Stimulated activated effector memory CD8-positive, alpha-beta T cell treated with anti-CD3 and anti-CD28 coated beads, Interleukin-12 subunit alpha, Interleukin-12 subunit beta, amount 100 ng/mL, for 72 hours (primary cell): ENCODE results near the gene AARSD1.
"Not testable (repeated sequence)": the region's sequence is repeated elsewhere in the genome, so short reads cannot be mapped to it uniquely, and the experiment has no call there.

Experiments used
- ATAC-seq: fragments of 150-1000 bp; cut with Tn5 transposase; 2 replicates; pipeline ENCODE4 v1.10.0; 2021
- DNase-seq, 2 donors: peaks; one replicate each; pipeline ENCODE4 v3.0.0; 2021 to 2022; ENCODE audit warnings: low spot score in 2 of 2
- H3K27ac Mint-ChIP-seq: one replicate; pipeline ENCODE4 v1.8.0; 2022; ENCODE audit warnings: mild to moderate bottlenecking, mixed read lengths
- H3K36me3 Mint-ChIP-seq: one replicate; pipeline ENCODE4 v1.8.0; 2022; ENCODE audit warnings: mild to moderate bottlenecking, mixed read lengths
- H3K4me1 Mint-ChIP-seq: one replicate; pipeline ENCODE4 v1.8.0; 2022; ENCODE audit warnings: mixed read lengths
- H3K4me3 Mint-ChIP-seq: one replicate; pipeline ENCODE4 v1.8.0; 2022; ENCODE audit warnings: mild to moderate bottlenecking, mixed read lengths
- H3K9me3 Mint-ChIP-seq: one replicate; pipeline ENCODE4 v1.8.0; 2022; ENCODE audit warnings: mixed read lengths

Gene AARSD1, protein sequence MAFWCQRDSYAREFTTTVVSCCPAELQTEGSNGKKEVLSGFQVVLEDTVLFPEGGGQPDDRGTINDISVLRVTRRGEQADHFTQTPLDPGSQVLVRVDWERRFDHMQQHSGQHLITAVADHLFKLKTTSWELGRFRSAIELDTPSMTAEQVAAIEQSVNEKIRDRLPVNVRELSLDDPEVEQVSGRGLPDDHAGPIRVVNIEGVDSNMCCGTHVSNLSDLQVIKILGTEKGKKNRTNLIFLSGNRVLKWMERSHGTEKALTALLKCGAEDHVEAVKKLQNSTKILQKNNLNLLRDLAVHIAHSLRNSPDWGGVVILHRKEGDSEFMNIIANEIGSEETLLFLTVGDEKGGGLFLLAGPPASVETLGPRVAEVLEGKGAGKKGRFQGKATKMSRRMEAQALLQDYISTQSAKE

DNA sequence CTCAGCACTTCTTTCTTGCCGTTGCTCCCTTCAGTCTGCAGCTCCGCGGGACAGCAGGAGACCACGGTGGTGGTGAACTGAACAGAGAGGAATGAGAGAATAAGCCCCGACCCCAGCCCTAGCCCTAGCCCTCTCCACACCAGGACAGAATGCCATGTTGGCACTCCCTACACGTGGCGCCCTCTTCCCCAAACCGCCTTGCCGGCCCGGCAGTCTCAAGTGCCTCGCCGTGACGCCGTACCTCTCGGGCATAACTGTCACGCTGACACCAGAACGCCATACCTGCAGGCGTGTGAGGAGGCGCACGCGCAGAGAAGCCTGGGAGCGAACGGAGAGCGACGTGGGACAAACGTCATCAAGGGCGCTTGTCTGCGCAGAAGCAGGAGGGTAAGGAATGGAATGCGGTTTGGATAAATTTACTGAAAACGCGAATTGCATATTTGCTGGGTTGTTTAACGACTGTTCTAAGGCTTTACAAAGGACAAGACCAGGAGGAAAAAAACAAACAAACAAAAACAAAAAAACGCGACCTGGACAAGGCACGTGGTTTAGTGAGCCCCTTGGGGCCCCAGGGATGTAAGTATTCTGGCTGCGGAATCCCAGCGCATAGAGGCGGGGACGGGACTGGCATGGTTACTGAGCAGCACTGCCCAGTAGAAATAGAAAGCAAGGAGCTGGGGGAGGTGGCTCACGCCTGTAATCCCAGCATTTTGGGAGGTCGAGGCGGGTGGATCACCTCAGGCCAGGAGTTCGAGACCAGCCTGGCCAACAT is at the start of gene AARSD1:
Gene AARSD1, minus strand, starts transcription at position 294 of the 772 bp plus-strand sequence. Its CDS starts 14 bp downstream, at position 280.
- Mint-ChIP-seq H3K4me3 (peak within 1 kb of the TSS; percentile 82), H3K36me3 (peaks cover 44% of the 10 kb centered on the region), H3K27ac (peak within 1 kb of the TSS; percentile 88), H3K4me1 (peaks cover 21% of the 10 kb centered on the region), H3K9me3 (no peaks in the 10 kb centered on the region)
- ATAC-seq (peak; percentile 99), DNase-seq (peak; percentile 70 to 91)

DNA sequence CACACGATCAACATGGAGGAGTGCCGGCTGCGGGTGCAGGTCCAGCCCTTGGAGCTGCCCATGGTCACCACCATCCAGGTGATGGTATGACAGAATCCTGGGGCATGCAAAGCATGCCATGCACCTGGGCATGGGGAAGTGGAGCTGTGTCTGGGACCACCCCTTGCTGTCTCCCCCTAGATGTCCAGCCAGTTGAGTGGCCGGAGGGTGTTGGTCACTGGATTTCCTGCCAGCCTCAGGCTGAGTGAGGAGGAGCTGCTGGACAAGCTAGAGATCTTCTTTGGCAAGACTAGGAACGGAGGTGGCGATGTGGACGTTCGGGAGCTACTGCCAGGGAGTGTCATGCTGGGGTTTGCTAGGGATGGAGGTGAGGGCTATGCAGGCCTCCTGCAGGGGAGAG is 49.0 kb upstream of the AARSD1 start:
- H3K4me3 Mint-ChIP-seq: no peak overlapping the region
- H3K36me3 Mint-ChIP-seq: peaks cover 49% of the 10 kb centered on the region
- ATAC-seq (no peak), DNase-seq (no peak)
- H3K4me1 Mint-ChIP-seq: peaks cover 29% of the 10 kb centered on the region
- no peaks in the 10 kb centered on the region for H3K9me3 Mint-ChIP-seq
- H3K27ac Mint-ChIP-seq: peak overlapping the region; percentile 76

DNA sequence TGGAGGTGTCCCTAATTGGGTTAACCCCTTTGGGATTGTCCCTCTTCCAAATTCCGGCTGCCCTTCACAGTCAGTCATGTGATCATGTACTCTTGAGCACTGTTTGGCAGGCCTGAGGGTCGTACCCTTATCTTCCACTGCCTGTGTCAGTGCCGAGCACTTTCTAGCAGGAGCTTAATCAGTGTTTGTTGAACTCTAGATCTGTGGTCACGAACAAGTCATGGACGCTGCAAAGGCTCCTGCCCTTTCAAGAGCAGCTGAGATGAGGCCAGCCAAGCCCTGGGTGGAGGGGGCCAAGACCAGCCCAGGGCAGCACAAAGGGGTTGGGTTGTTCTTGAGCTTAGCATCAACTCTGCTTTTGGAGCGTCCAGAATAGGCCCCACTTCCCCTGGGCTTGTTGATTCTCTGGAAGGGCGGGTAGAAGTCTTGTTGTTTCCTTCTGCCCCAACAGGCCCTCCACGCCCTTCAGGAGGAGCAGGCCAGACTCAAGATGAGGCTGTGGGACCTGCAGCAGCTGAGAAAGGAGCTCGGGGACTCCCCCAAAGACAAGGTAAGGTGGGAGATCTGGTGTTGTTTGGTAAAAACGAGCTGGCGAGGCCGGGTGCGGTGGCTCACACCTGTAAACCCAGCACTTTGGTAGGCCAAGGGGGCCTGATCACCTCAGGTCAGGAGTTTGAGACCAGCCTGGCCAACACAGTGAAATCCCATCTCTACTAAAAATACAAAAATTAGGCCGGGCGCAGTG is 47.6 kb upstream of the AARSD1 start:
- DNase-seq (no peak), ATAC-seq (no peak)
- Mint-ChIP-seq H3K4me1 (peaks cover 24% of the 10 kb centered on the region), H3K27ac (peak overlapping the region; percentile 18), H3K9me3 (no peaks in the 10 kb centered on the region), H3K36me3 (peaks cover 49% of the 10 kb centered on the region), H3K4me3 (no peak overlapping the region)

DNA sequence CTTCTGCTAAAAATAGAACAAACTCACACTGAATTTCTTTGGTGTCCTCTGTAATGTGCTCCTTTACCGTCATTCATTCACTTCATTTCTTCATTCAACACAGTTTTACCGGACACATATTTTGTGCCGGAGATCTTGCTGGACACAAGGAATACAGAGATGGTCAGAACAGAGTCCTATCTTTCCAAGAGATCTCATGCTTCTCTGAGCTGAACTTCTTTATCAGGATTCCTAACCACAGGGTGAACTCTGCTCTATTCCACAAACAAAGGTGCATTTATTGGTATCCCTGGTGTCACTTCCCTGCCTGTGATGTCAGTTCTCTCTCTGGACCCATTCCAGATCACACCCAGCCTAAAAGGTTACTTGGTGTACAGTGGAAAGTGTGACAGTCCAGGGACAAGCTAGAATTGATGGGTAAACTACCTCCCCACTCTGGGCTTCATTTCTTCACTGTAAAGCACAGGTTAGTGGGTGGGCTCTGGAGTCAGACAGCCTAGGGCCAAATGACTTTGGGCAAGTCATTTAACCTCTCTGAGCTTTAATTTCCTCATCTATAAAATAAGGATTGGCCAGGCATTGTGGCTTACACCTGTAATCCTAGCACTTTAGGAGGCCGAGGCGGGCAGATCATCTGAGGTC is 46.5 kb upstream of the AARSD1 start:
- ATAC-seq (no peak), DNase-seq (no peak)
- peaks cover 52% of the 10 kb centered on the region for H3K36me3 Mint-ChIP-seq
- no peak overlapping the region for H3K4me3 Mint-ChIP-seq
- peak overlapping the region; percentile 60 for H3K27ac Mint-ChIP-seq
- H3K4me1 Mint-ChIP-seq: peaks cover 30% of the 10 kb centered on the region
- no peaks in the 10 kb centered on the region for H3K9me3 Mint-ChIP-seq

GRCh38 chr17:43006639-43007551 is 42.6 kb upstream of the AARSD1 start, which contains the start of gene IFI35:
IFI35 (plus strand) TSS chr17:43006784; CDS start chr17:43006948, 164 bp downstream.
- DNase-seq: peak; percentile 63 to 88
- H3K9me3 Mint-ChIP-seq: no peaks in the 10 kb centered on the region
- H3K4me3 Mint-ChIP-seq: peak within 1 kb of the TSS; percentile 99
- peak; percentile 97 for ATAC-seq
- peak within 1 kb of the TSS; percentile 99 for H3K27ac Mint-ChIP-seq
- peaks cover 60% of the 10 kb centered on the region for H3K36me3 Mint-ChIP-seq
- peaks cover 22% of the 10 kb centered on the region for H3K4me1 Mint-ChIP-seq

DNA sequence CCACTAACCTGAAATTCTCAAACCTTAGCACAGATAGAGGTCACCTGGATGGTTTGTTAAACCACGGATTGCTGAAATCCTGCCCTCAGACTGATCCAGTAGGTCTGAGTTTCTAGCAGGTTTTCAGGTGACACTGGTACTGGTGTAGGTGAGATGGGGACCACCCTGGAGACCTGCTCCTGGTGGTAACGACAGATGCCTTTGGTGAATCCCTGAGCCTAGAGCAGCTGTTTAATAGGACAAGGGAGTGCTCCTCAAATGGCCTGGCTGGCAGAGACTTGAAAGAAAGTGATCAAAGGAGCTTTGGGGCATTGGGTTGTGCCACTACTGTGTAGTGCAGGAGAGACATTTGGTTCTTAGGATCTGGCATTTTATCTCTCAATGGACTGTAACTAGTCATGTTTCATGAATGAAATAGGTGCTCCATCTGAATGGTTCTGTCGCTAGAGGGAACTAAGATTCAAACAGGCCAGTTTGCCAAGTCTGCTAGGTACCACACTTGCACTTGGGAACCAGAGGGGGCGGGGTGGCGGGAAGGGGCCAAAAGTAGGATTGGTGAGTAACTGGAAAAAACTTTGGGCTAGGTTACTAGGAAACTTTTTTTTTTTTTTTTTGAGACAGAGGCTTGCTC is 39.4 kb upstream of the AARSD1 start:
- H3K27ac Mint-ChIP-seq: peak overlapping the region; percentile 32

DNA sequence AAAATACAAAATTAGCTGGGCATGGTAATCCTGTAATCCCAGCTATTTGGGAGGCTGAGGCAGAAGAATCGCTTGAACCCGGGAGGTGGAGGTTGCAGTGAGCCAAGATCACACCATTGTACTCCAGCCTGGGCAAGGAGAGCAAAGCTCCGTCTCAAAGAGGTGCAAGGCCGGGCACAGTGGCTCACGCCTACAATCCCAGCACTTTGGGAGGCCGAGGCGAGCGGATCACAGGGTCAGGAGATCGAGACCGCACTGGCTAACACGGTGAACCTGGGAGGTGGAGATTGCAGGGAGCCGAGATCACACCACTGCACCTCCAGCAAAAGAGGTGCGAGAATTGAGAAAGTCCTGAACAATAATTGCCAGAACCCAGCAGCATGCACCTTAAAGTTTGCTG is 36.6 kb upstream of the AARSD1 start:
- H3K9me3 Mint-ChIP-seq, ATAC-seq, DNase-seq: not testable (repeated sequence)
- Mint-ChIP-seq H3K4me3 (peak overlapping the region; percentile 94), H3K4me1 (peaks cover 26% of the 10 kb centered on the region), H3K36me3 (peaks cover 81% of the 10 kb centered on the region), H3K27ac (peak overlapping the region; percentile 99)

More for the DNA sequence above, 39.4 kb upstream of the AARSD1 start:
- no peak overlapping the region for H3K4me3 Mint-ChIP-seq
- peaks cover 78% of the 10 kb centered on the region for H3K36me3 Mint-ChIP-seq
- peaks cover 23% of the 10 kb centered on the region for H3K4me1 Mint-ChIP-seq
- no peaks in the 10 kb centered on the region for H3K9me3 Mint-ChIP-seq
- ATAC-seq (no peak), DNase-seq (peak in 1 of 2 donors; percentile 46)

DNA sequence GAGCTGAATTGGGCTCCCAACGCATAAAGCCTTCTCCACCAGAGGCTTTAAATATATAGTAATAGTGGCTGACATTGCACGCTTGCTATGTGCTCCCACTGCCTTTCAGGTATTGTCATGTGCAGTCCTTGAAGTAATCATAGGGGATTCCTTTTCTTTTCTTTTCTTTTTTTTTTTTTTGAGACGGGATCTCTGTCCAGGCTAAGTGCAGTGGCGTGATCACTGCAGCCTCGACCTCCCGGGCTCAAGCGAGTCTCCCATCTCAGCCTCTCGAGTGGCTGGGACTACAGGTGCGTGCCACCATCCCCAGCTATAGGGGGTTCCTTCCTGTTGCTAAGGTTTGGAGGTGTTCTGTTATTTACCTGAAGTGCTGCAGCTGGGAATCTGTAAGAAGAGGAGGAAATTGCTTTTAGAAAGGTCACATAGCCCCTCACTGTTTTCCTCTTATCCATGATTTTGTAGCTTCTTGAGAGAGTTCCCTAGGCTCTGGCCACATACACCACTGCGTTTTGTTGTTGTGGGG is 34.8 kb upstream of the AARSD1 start:
- H3K4me1 Mint-ChIP-seq: peaks cover 26% of the 10 kb centered on the region
- ATAC-seq (no peak), DNase-seq (no peak)

GRCh38 chr17:42997984-42998938 is 34.0 kb upstream of the AARSD1 start, which contains the start of gene RPL27:
RPL27 (plus strand) TSS chr17:42998419; CDS start chr17:42998751, 332 bp downstream.
- peak; percentile 98 for ATAC-seq
- peak; percentile 78 to 96 for DNase-seq
- Mint-ChIP-seq H3K27ac (peak within 1 kb of the TSS; percentile 99), H3K4me1 (peaks cover 26% of the 10 kb centered on the region), H3K9me3 (no peaks in the 10 kb centered on the region), H3K4me3 (peak within 1 kb of the TSS; percentile 94), H3K36me3 (peaks cover 68% of the 10 kb centered on the region)

More for the DNA sequence above, 34.8 kb upstream of the AARSD1 start:
- H3K4me3 Mint-ChIP-seq: peak overlapping the region; percentile 94
- peak overlapping the region; percentile 99 for H3K27ac Mint-ChIP-seq
- H3K36me3 Mint-ChIP-seq: peaks cover 69% of the 10 kb centered on the region
- H3K9me3 Mint-ChIP-seq: no peaks in the 10 kb centered on the region

- H3K4me1 Mint-ChIP-seq: peaks cover 26% of the 10 kb centered on the region
- DNase-seq: no peak
- peak overlapping the region; percentile 94 for H3K4me3 Mint-ChIP-seq
- no peak for ATAC-seq
- peak overlapping the region; percentile 99 for H3K27ac Mint-ChIP-seq
- H3K36me3 Mint-ChIP-seq: peaks cover 66% of the 10 kb centered on the region
- no peaks in the 10 kb centered on the region for H3K9me3 Mint-ChIP-seq
Measured at GRCh38 chr17:42997390-42997983, 33.2 kb upstream of the AARSD1 start.

DNA sequence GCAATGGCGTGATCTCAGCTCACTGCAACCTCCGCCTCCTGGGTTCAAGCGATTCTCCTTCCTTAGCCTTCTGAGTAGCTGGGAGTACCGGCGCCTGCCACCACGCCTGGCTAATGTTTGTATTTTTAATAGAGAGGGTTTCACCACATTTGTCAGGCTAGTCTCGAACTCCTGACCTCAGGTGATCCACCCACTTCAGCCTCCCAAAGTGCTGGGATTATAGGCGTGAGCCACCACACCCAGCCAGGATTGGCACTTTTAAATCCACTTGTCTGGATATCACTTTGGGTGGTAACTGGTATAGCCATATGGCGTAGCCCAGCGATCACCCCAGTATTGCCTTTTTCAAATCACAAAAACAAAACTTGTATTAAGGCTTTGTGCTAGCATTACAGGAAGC is 29.7 kb upstream of the AARSD1 start:
- H3K27ac Mint-ChIP-seq: peak overlapping the region; percentile 53
- H3K4me1 Mint-ChIP-seq: peaks cover 13% of the 10 kb centered on the region
- not testable (repeated sequence) for H3K4me3 Mint-ChIP-seq, ATAC-seq, DNase-seq, H3K9me3 Mint-ChIP-seq
- H3K36me3 Mint-ChIP-seq: peaks cover 66% of the 10 kb centered on the region

- H3K27ac Mint-ChIP-seq: peak overlapping the region; percentile 14
- H3K4me3 Mint-ChIP-seq: no peak overlapping the region
- peaks cover 4% of the 10 kb centered on the region for H3K4me1 Mint-ChIP-seq
- ATAC-seq (no peak), DNase-seq (no peak)
- no peaks in the 10 kb centered on the region for H3K9me3 Mint-ChIP-seq
- H3K36me3 Mint-ChIP-seq: peaks cover 66% of the 10 kb centered on the region
Measured at GRCh38 chr17:42992872-42993271, 28.6 kb upstream of the AARSD1 start.
